Ishikawa (cell line): ENCODE data around the gene NEDD4L.

Experiments used
- CEBPB ChIP-seq: IDR thresholded peaks from 2 replicates; pipeline ENCODE4 v1.6.1; 2012
- CREB1 ChIP-seq: IDR thresholded peaks from 2 replicates; pipeline ENCODE4 v1.6.1; 2012; ENCODE audit warnings: low read depth
- EGR1 ChIP-seq: IDR thresholded peaks from 2 replicates; pipeline ENCODE4 v1.6.1; 2012
- EP300 ChIP-seq: IDR thresholded peaks from 2 replicates; pipeline ENCODE4 v1.6.1; 2012; ENCODE audit warnings: borderline replicate concordance
- FOXM1 ChIP-seq: IDR thresholded peaks from 2 replicates; pipeline ENCODE4 v1.6.1; 2012; ENCODE audit warnings: low read depth, borderline replicate concordance
- MAX ChIP-seq: IDR thresholded peaks from 2 replicates; pipeline ENCODE4 v1.6.1; 2012
- NFIC ChIP-seq: IDR thresholded peaks from 2 replicates; pipeline ENCODE4 v1.6.1; 2012
- RAD21 ChIP-seq: IDR thresholded peaks from 2 replicates; pipeline ENCODE4 v1.6.1; 2012; ENCODE audit warnings: low read depth
- REST ChIP-seq: IDR thresholded peaks from 2 replicates; pipeline ENCODE4 v1.6.1; 2012; ENCODE audit warnings: low read depth, mild to moderate bottlenecking
- TAF1 ChIP-seq: IDR thresholded peaks from 2 replicates; pipeline ENCODE4 v1.6.1; 2012; ENCODE audit warnings: low read depth, mild to moderate bottlenecking
- TCF12 ChIP-seq: IDR thresholded peaks from 2 replicates; pipeline ENCODE4 v1.6.1; 2012; ENCODE audit warnings: low read depth
- TEAD4 ChIP-seq: IDR thresholded peaks from 2 replicates; pipeline ENCODE4 v1.6.1; 2012
- USF1 ChIP-seq: IDR thresholded peaks from 2 replicates; pipeline ENCODE4 v1.6.1; 2012
- YY1 ChIP-seq: IDR thresholded peaks from 2 replicates; pipeline ENCODE4 v1.6.1; 2012; ENCODE audit warnings: low read depth
- ZBTB7A ChIP-seq: IDR thresholded peaks from 2 replicates; pipeline ENCODE4 v1.6.1; 2012; ENCODE audit warnings: low read depth

The NEDD4L gene

GRCh38 chr18:58103339-58103985 is 59.4 kb downstream of the NEDD4L start:
- TF ChIP-seq YY1 (no peak), TAF1 (no peak), FOXM1 (no peak), TEAD4 (no peak), ZBTB7A (no peak), MAX (no peak), TCF12 (no peak), EGR1 (no peak), RAD21 (no peak), CREB1 (no peak), EP300 (no peak), REST (no peak), CEBPB (no peak), NFIC (no peak), USF1 (no peak)

- TF ChIP-seq MAX (no peak), FOXM1 (no peak), USF1 (no peak), CEBPB (no peak), REST (no peak), NFIC (no peak), YY1 (no peak), ZBTB7A (no peak), TEAD4 (no peak), EP300 (no peak), TCF12 (no peak), EGR1 (no peak), RAD21 (no peak), CREB1 (no peak), TAF1 (no peak)
These were observed 60.1 kb downstream of the NEDD4L start for GRCh38 chr18:58104096-58104495.

GRCh38 chr18:58105206-58105887 is 61.3 kb downstream of the NEDD4L start:
- TF ChIP-seq REST (no peak), TCF12 (no peak), ZBTB7A (no peak), EGR1 (no peak), EP300 (no peak), NFIC (no peak), FOXM1 (no peak), TEAD4 (no peak), MAX (no peak), CREB1 (no peak), YY1 (no peak), USF1 (no peak), RAD21 (no peak), TAF1 (no peak), CEBPB (no peak)
